NK-92 (cell line): ENCODE results near the gene ERC2.

ENCODE experiments used
- DNase-seq: peaks from one replicate; lab custom pipeline; 2025; ENCODE audit not compliant: unreplicated experiment; lab: John Stamatoyannopoulos, UW

Gene ERC2

GRCh38 chr3:55608301-55608937 lies 859.8 kb downstream of the ERC2 start:
- DNase-seq = no peak

GRCh38 chr3:55607844-55608243 lies 860.4 kb downstream of the ERC2 start:
- no peak for DNase-seq

- DNase-seq = no peak
Measured at GRCh38 chr3:55607175-55607574, 861.1 kb downstream of the ERC2 start.

- no peak for DNase-seq
Measured at GRCh38 chr3:55605443-55606236, 862.6 kb downstream of the ERC2 start.

GRCh38 chr3:55604846-55605245 lies 863.4 kb downstream of the ERC2 start:
- no peak for DNase-seq

GRCh38 chr3:55604402-55604801 lies 863.9 kb downstream of the ERC2 start:
- no peak for DNase-seq

GRCh38 chr3:55601366-55602080 lies 866.7 kb downstream of the ERC2 start:
- no peak for DNase-seq

- no peak for DNase-seq
Measured at GRCh38 chr3:55598224-55598623, 870.0 kb downstream of the ERC2 start.

- DNase-seq = no peak
Measured at GRCh38 chr3:55597641-55598040, 870.6 kb downstream of the ERC2 start.

- DNase-seq = no peak
Measured at GRCh38 chr3:55596212-55596611, 872.1 kb downstream of the ERC2 start.

GRCh38 chr3:55595420-55595819 lies 872.8 kb downstream of the ERC2 start:
- DNase-seq = no peak

- no peak for DNase-seq
Measured at GRCh38 chr3:55592572-55592971, 875.7 kb downstream of the ERC2 start.

GRCh38 chr3:55591888-55592287 lies 876.4 kb downstream of the ERC2 start:
- DNase-seq = no peak

GRCh38 chr3:55588146-55588765 lies 880.0 kb downstream of the ERC2 start:
- DNase-seq = no peak

GRCh38 chr3:55585856-55586255 lies 882.4 kb downstream of the ERC2 start:
- no peak for DNase-seq

- no peak for DNase-seq
Measured at GRCh38 chr3:55584716-55585368, 883.4 kb downstream of the ERC2 start.

- DNase-seq = no peak
Measured at GRCh38 chr3:55584030-55584429, 884.2 kb downstream of the ERC2 start.

GRCh38 chr3:55583475-55583874 lies 884.8 kb downstream of the ERC2 start:
- DNase-seq = no peak

- no peak for DNase-seq
Measured at GRCh38 chr3:55579496-55579895, 888.8 kb downstream of the ERC2 start.

- no peak for DNase-seq
Measured at GRCh38 chr3:55576621-55577388, 891.5 kb downstream of the ERC2 start.
